GM19043 (cell line): ENCODE results near the gene KCTD14.

ENCODE experiments used
- ATAC-seq: cut with Tn5 transposase; IDR thresholded peaks from one replicate; pipeline ENCODE4 v1.9.1; 2021; ENCODE audit warnings: low read depth; ENCODE audit not compliant: unreplicated experiment

The KCTD14 gene

GRCh38 chr11:77967753-77968152, 55.3 kb downstream of the KCTD14 start:
- ATAC-seq: no peak

- no peak for ATAC-seq
These were observed 56.0 kb downstream of the KCTD14 start for GRCh38 chr11:77967121-77967520.

- no peak for ATAC-seq
These were observed 56.7 kb downstream of the KCTD14 start for GRCh38 chr11:77966338-77966737.
